Stimulated activated CD4-positive, alpha-beta T cell treated with anti-CD3 and anti-CD28 coated beads, Interleukin-1b, Interleukin-23, amount 100 ng/mL, for 4 hours (primary cell): ENCODE results near the gene ACAD11.
"Not testable (repeated sequence)": the region's sequence is repeated elsewhere in the genome, so short reads cannot be mapped to it uniquely, and the experiment has no call there.

ENCODE experiments used
- DNase-seq, 2 donors: peaks; one replicate each; pipeline ENCODE4 v3.0.0-alpha.2; 2020; ENCODE audit warnings: low read depth in 2 of 2

ACAD11 gene

DNA sequence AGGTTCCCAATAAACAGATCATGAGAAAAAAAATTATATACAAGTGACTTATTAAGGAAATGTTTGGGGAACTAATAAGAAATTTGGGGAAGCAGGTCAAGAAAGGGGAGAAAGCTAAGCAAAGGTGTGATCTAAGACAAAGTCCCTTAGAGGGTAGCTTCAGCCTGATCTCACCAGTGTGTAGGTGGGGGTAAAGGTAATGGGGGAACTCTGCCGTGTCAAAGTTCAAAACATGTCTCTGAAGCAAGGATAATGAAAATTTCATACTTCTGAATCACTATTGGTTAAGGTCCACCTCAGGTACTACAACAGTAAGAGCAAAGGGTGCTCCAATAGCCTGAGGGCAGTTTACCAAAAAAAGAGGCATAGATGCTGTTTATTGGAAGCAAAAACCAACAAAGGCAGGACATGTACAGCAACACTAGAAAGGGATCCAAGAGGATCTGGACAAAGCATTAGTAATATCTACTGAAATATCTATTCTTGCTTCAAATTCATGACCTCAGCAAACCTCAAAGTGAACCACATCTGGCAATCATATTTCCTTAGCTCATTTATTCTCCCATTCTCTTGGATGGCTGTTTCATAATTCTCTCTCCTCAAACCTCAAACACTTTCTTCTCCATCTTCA lies 6.9 kb downstream of the ACAD11 start:
- no peak for DNase-seq

DNA sequence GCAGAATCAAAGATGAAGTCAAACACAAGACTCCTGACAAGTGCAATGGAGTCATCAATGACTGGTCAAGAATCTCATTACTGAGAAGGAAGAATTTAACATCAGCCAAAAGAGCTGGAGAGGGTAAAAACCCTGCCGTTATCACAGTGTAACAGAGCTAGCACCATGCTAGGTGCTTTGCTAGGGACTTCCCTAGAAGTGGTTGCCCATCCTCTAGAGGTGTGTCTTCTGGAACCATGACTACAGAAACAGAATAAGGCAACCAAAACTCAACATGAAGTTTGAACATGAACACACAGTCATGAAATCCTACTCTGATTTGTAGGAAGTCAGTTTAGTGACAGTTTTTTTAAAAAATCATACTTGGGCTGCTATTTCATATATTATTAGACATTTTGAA lies 9.5 kb downstream of the ACAD11 start:
- no peak for DNase-seq

GRCh38 chr3:132645058-132645457 lies 14.6 kb downstream of the ACAD11 start:
- DNase-seq, result no peak

DNA sequence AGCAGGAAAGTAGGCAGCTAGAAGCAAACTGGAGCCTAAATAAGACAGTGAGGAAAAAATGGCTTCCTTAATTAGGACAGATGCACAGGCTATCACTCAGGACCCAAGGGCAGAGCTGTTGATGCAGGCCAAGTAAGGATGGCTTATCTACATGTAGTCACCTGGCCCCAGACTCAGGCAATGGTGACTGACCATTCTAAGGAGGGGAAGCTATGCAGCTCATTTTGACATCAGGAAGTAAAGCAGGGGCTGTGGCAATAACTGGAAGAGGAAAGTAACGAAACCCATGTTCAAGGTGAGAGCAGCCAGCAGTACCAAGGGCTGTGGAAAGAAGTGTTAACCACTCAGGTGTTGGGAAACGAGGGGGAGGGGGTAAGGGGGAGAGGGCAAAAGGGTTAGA lies 16.2 kb downstream of the ACAD11 start:
- DNase-seq, result no peak

- no peak for DNase-seq
Observed at GRCh38 chr3:132642539-132642847, 17.1 kb downstream of the ACAD11 start.

DNA sequence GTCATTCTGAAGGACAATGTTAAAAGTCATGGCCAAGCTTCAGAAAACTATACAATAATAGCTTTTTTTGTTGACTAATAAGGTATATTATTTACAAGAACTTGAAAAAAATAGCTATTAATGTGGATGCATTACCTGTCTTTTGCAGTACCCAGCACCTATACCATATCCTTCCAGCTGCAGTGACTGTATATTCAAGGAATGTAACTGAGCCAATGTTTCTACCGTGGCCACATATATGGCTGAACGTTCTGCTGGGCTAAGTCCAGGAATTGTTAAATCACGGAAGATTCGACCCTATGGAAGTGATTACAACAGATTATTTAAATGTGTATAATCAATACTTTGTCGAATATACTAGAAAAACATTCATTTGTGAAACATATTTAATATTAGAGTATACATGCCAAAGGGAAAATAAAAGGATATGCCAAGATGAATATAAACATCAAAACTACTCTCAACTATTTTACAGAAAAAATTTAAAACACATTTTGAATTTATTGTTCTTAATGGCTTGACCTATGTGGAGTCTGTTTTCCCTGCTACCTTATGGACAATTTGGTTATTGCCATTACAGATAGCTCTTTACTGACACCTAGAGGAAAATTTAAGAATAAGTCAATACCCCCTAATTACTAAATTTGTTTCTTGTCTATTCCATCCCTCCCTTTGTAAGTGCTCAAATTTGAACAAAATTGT lies 17.6 kb downstream of the ACAD11 start:
- no peak for DNase-seq

GRCh38 chr3:132641427-132641826 lies 18.2 kb downstream of the ACAD11 start:
- DNase-seq, result not testable (repeated sequence)

DNA sequence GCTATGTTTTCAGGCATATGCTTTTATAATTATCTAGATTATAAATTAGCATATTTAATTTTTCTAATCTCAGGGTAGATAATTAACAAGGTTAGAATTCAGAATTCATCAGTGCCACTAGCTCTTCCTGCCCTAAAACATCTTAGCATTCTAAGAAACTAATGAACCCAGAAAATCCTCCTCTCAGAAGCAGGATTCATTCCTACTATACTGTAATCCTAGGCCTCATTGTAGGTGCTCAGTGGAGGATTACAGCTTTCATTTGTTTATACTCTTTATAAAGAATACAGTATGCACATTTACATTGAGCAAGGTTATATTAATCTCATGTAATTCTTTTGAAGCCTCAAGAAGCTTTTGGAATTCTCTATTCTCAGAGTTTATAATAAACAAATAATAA lies 20.9 kb downstream of the ACAD11 start:
- no peak for DNase-seq

DNA sequence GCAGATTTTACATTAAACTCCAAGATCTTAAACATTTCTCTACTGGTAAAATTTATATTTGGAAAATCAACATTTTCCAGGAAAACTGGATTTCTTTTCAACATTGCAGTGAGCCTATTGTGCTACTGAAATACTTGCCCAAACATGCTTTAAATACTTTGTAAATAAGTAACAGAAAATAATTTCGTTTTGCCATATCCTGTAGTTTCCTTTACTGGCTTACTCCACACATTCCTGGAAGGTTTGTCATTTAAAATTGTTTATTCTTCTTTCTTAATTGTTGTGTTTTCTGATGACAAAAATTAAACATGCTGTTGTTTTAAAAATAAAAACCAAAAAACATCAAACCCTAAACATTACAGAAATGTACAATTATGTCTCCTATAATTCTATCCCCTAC lies 22.0 kb downstream of the ACAD11 start:
- no peak for DNase-seq

- no peak for DNase-seq
Observed at GRCh38 chr3:132635052-132635451, 24.6 kb downstream of the ACAD11 start.

DNA sequence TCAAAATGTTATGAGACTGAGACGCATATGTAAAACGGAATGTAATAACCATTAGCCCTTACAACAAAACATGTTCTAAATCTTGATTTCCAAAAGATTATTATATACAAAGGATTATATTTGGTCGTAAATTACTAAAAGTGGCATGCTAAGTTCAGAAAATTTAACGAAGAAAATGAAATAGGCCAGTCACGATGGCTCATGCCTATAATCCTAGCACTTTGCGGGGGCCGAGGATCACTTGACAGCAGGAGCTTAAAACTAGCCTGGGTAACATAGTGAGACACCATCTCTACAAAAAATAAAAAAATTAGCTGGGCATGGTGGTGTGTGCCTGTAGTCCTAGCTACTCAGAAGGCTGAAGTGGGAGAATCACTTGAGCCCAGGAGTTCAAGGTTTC lies 29.0 kb downstream of the ACAD11 start:
- no peak for DNase-seq

GRCh38 chr3:132629928-132630327 lies 29.7 kb downstream of the ACAD11 start:
- no peak for DNase-seq

- no peak for DNase-seq
Observed at GRCh38 chr3:132628157-132628556, 31.5 kb downstream of the ACAD11 start.

DNA sequence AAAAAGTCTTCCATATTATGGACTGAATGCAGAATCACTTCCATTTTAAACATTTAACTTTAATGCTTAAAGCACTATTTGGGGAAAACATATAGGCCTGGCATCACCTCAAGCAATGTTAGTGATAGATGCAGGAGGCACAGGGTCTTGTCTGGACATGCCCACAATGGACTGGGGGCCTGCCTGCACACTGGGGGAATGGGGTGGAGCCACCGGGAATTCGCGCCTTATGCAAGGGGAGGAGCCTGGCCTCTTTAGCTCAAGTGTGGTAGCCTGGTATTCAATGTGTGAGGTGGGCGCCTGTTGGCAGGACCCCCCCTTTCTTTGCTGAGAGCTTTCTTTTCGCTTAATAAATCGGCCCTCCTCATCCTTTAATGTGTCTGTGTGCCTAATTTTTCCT lies 32.7 kb downstream of the ACAD11 start:
- DNase-seq, result no peak

GRCh38 chr3:132625613-132626012 lies 34.0 kb downstream of the ACAD11 start:
- no peak for DNase-seq

GRCh38 chr3:132624790-132625189 lies 34.8 kb downstream of the ACAD11 start:
- DNase-seq, result no peak

DNA sequence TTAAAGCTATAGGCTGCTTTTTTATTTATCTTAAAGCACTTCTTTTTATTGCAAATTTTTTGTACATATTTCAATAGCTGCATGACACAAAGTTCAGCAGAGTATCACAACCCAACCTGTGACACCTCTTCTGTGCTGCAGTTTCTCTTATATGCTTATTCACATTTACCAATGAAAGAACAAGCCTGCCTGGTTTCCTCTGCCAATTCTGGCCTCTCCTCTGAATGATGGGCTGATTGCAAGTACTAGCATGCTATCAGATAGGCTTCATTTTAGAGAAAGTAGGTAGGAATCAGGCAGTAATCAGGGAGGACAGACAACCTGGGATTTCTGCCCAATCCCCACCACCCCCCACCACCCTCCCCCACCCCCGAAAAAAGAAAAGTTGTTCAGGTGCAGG lies 36.0 kb downstream of the ACAD11 start:
- no peak for DNase-seq

DNA sequence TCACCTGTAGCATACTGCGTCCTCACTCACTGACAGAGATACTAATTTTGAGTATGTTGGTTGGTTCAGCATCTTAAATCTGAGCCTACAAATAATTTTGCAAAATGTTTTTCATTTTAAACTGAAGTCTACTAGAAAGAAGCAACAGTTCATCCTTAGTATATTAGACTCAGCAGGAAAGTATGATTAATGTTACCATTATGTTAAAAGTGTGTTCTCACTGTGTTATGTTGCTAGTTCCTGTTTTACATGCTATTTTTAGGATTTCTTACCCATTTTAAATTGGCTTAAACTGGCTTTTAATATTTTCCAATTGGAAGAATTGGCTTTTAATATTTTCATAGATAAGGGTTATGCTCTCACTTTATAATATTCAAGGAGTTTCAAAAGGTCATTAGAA lies 36.8 kb downstream of the ACAD11 start:
- DNase-seq, result no peak

DNA sequence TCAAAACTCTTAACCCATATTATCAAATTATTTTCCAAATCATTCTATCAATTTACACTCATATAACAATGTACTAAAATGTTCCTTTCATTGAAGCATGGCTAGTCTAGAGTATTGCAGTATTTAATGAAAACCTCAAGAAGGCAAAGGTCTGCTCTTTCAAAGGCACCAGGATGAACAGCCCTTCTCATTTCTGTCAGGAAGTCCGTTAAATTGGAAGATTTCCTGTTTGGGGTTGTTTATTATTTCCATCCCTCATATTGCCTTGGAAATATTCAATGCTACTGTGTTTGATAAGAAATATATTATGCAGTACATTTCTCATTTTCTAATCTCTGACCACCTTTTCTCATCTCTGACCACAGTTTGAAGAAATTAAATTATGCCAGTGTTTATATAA lies 37.5 kb downstream of the ACAD11 start:
- DNase-seq, result no peak

GRCh38 chr3:132616780-132617179 lies 42.8 kb downstream of the ACAD11 start:
- DNase-seq, result no peak

DNA sequence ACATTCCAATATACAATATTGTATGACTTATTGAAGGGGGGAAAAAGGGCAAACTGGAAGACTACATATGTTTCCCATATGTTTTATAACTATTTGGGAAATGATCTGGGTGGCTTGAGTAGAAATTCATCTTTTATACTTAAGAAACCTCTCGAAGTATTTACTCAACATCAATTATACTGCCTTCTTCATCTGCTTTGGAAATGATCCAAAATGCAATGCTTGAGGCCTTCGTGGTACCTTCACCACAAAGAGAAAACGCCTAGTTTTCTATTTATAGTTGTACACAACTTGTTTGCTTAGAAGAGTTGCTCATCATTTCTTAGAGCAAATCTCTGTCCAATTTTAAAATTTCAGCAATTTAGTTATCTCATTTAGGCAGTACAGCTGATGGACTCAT lies 43.7 kb downstream of the ACAD11 start:
- DNase-seq, result no peak

- DNase-seq, result not testable (repeated sequence)
Observed at GRCh38 chr3:132615301-132615700, 44.3 kb downstream of the ACAD11 start.

DNA sequence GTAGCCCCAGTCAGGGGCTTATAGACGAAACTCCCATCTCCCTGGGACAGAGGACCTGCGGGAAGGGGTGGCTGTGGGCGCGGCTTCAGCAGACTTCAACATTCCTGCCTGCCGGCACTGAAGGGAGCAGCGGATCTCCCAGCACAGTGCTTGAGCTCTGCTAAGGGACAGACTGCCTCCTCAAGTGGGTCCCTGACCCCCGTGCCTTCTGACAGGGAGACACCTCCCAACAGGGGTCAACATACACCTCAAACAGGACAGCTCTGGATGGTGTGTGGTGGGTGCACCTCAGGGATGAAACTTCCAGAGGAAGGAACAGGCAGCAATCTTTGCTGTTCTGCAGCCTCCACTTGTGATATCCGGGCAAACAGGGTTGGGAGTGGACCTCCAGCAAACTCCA lies 53.0 kb downstream of the ACAD11 start:
- not testable (repeated sequence) for DNase-seq

GRCh38 chr3:132606085-132606484 lies 53.5 kb downstream of the ACAD11 start:
- no peak for DNase-seq
